Measurements from ENCODE around the gene KIAA0586. TPM values are rescaled to one million over a fixed set of nuclear protein-coding genes. Genes with fewer than 3 reads are reported as not detected.

Gene KIAA0586
- total and polyA plus RNA-seq, 9 of the 15 experiments (the other 6 are each of a cell fraction or from before 2014, with no cell fraction given) = 11.2 to 30.9 (median 22.6) TPM

- H4K20me1 ChIP-seq (replicated peaks; ENCODE audit: control insufficient read depth, insufficient read depth, low read length) = no peaks in the 10 kb centered on the region
- CTCF ChIA-PET (ENCODE audit: low intra/inter-chr PET ratio) = no interaction called here
- in situ Hi-C loops (cut with MboI) (no loop called here), intact Hi-C loops (cut with micrococcal nuclease) (no loop called here)
- H3K9me3 ChIP-seq (replicated peaks; ENCODE audit: control insufficient read depth, insufficient read depth, low read depth, low read length) = no peaks in the 10 kb centered on the region
- DNase-seq (ENCODE audit: extremely low read depth in 1 of 4, low spot score in 3 of 4) (no peak), FAIRE-seq (no peak), ATAC-seq (no peak)
- H3K27me3 ChIP-seq (ENCODE audit: control insufficient read depth in 2 of 2, insufficient read depth in 2 of 2, low read length in 2 of 2) = no peaks in the 10 kb centered on the region
- WGBS (ENCODE audit: insufficient coverage, low coverage, missing lambda C conversion rate) = 29% methylated on average over 1 of the region's 1 CpG
- no peaks in the 10 kb centered on the region for H3K4me1 ChIP-seq (replicated peaks in 1 of 2; ENCODE audit: control insufficient read depth in 2 of 2, insufficient read depth in 2 of 2, low read length in 2 of 2)
- no peak for TF ChIP-seq RBM34 (IDR thresholded peaks at IDR 0.05; ENCODE audit: borderline replicate concordance, insufficient read depth, low read length)
- no peak for TF ChIP-seq FOS (IDR thresholded peaks at IDR 0.05; ENCODE audit: extremely low read depth, insufficient read length)
- TF ChIP-seq PHTF2 (CRISPR knock-in tag; IDR thresholded peaks at IDR 0.05) = no peak
- TF ChIP-seq NFIX (CRISPR knock-in tag; IDR thresholded peaks at IDR 0.05; ENCODE audit: low read depth) = no peak
- TF ChIP-seq ZFX (CRISPR knock-in tag; IDR thresholded peaks at IDR 0.05) = no peak
- no peak for TF ChIP-seq NCOR1 (IDR thresholded peaks at IDR 0.05)
- TF ChIP-seq XRCC3 (IDR thresholded peaks at IDR 0.05) = no peak
- no peak for TF ChIP-seq PRPF4 (IDR thresholded peaks at IDR 0.05; ENCODE audit: insufficient read depth, low read depth, low read length, poor library complexity, severe bottlenecking)
- TF ChIP-seq EWSR1 (IDR thresholded peaks at IDR 0.05; ENCODE audit: borderline replicate concordance, low read depth, partially characterized antibody) = no peak
- no peak for TF ChIP-seq EHMT2 (IDR thresholded peaks at IDR 0.05)
- TF ChIP-seq GTF3C2 (IDR thresholded peaks at IDR 0.05; ENCODE audit: borderline replicate concordance, extremely low read depth, insufficient read length) = no peak
- TF ChIP-seq MEF2A (IDR thresholded peaks at IDR 0.05; ENCODE audit: control insufficient read depth, low read depth, low read length) = no peak
- no peak overlapping the region for H3K4me2 ChIP-seq (ENCODE audit: insufficient read depth, low read length)
- POLR2A ChIA-PET = interaction anchor here (0.7 to 0.9 kb wide), 2 partner anchors 15 to 102 kb away, joined by 3 read pairs; no protein-coding TSS in a partner anchor
- no peak overlapping the region for H2AFZ ChIP-seq (ENCODE audit: low read depth, low read length)
- BruUV-seq (replicated peaks) = no TSS peak
- H3K4me3 ChIP-seq = no peak overlapping the region
- no peaks in the 10 kb centered on the region for H3K9me1 ChIP-seq (ENCODE audit: control insufficient read depth, insufficient read depth, low read length)
- H3K79me2 ChIP-seq (ENCODE audit: control insufficient read depth, insufficient read depth, low read length) = no peaks in the 10 kb centered on the region
- no peak overlapping the region for H3K27ac ChIP-seq (ENCODE audit: extremely low read depth, low read depth, low read length)
- H3K36me3 ChIP-seq (ENCODE audit: control insufficient read depth, insufficient read depth, low read length) = no peaks in the 10 kb centered on the region
- H3K9ac ChIP-seq (ENCODE audit: insufficient read depth in 1 of 2, low read depth in 2 of 2, low read length in 2 of 2) = no peak overlapping the region
Measured at GRCh38 chr14:58549105-58549757, 121.7 kb downstream of the KIAA0586 start.
